OCI-LY3 (cell line): ENCODE results near the gene CLEC19A.

Experiments used
- EZH2phosphoT487 ChIP-seq: fragments of 200-600 bp; shearing (Covaris generic); IDR thresholded peaks from 2 replicates; pipeline ENCODE4 v1.6.1; 2018; ENCODE audit warnings: antibody characterized with exemption, mixed run types, low read depth
- TF ChIP-seq, protein P1 (sequence below): fragments of 200-600, 300-600 bp; sonication (generic); IDR thresholded peaks from 2 replicates; pipeline ENCODE4 v1.5.1; 2014; ENCODE audit warnings: antibody characterized with exemption, low read length, low read depth

DNA sequence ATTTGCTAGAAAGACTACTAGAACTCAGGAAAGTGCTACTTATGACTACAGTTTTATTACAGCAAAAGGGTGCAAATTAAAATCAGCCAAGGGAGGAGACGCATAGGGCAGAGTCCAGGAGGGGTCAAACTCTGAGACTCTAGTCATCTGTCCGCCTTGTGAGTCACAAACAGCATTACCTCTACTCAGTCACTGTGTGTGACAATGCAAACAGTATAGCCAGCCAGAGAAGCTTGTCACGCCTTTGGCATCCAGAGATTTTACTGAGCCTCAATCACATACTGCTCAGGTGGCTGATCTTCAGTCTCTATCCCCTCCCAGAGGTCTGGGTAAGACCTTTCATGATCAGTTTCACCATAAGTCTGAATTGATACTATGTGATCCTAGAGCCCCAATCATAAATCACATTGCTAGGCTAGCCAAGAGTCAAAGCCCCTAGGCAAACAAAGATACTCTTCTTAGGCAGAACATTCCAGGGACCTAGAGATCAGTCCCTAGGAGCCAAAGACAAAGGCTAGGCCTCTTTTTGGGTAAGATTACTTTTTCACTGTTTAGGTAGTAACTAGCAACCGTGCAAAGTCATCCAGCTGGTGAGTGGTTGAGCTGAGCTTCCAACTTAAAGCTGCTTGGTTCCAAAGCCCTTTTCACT, 48.8 kb upstream of the CLEC19A start:
- TF ChIP-seq, protein P1, sequence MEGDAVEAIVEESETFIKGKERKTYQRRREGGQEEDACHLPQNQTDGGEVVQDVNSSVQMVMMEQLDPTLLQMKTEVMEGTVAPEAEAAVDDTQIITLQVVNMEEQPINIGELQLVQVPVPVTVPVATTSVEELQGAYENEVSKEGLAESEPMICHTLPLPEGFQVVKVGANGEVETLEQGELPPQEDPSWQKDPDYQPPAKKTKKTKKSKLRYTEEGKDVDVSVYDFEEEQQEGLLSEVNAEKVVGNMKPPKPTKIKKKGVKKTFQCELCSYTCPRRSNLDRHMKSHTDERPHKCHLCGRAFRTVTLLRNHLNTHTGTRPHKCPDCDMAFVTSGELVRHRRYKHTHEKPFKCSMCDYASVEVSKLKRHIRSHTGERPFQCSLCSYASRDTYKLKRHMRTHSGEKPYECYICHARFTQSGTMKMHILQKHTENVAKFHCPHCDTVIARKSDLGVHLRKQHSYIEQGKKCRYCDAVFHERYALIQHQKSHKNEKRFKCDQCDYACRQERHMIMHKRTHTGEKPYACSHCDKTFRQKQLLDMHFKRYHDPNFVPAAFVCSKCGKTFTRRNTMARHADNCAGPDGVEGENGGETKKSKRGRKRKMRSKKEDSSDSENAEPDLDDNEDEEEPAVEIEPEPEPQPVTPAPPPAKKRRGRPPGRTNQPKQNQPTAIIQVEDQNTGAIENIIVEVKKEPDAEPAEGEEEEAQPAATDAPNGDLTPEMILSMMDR, result no peak
- no peak for TF ChIP-seq EZH2phosphoT487
